Gastroesophageal sphincter (tissue), 3 donors: ENCODE results near the gene NIBAN1.

Source experiments
- CTCF ChIP-seq, 4 experiments: fragments of 200-600 bp in 2 of 4; fragments of 450-650 bp in 2 of 4; sonication (generic) in 1 of 4; IDR thresholded peaks; one replicate each; pipeline ENCODE4 v1.5.1; 2017 to 2019; ENCODE audit warnings: antibody characterized with exemption in 4 of 4, mild to moderate bottlenecking in 2 of 4, moderate library complexity in 2 of 4
- EP300 ChIP-seq: sonication (generic); formaldehyde crosslinking; IDR thresholded peaks from one replicate; pipeline ENCODE4 v1.6.1; 2017; ENCODE audit warnings: antibody characterized with exemption, mild to moderate bottlenecking
- POLR2A ChIP-seq, 2 donors: fragments of 450-650 bp; IDR thresholded peaks; one replicate each; pipeline ENCODE4 v1.6.1; 2017; ENCODE audit warnings: antibody characterized with exemption in 2 of 2, mild to moderate bottlenecking in 2 of 2, moderate library complexity in 1 of 2
- POLR2AphosphoS5 ChIP-seq: sonication (generic); formaldehyde crosslinking; IDR thresholded peaks from one replicate; pipeline ENCODE4 v1.6.1; 2017; ENCODE audit warnings: antibody characterized with exemption

- no peak for TF ChIP-seq POLR2A (IDR thresholded peaks at IDR 0.05)
- no peak for TF ChIP-seq CTCF (IDR thresholded peaks at IDR 0.05)
- no peak for TF ChIP-seq POLR2AphosphoS5
- TF ChIP-seq EP300, result no peak
Observed at GRCh38 chr1:184994301-184994700, 20.0 kb upstream of the NIBAN1 start.
